ENCODE data around the gene STIM2.

The STIM2 gene

GRCh38 chr4:26978387-26979053 lies 117.9 kb downstream of the STIM2 start:
- no peak overlapping the region for H4K8ac ChIP-seq (ENCODE audit: low read depth, low read length)
- H3K79me2 ChIP-seq (ENCODE audit: control insufficient read depth, insufficient read depth, low read length, poor library complexity): no peaks in the 10 kb centered on the region
- no peak overlapping the region for H3K4me2 ChIP-seq (ENCODE audit: low read length)
- H2AK5ac ChIP-seq (ENCODE audit: low read length): no peak overlapping the region
- WGBS (ENCODE audit: extremely low coverage, insufficient coverage, insufficient read length): no CpG with 5 or more reads among the region's 2 CpGs
- no peak overlapping the region for H3K27ac ChIP-seq (ENCODE audit: low read depth, low read length)
- no peak overlapping the region for H2AFZ ChIP-seq (ENCODE audit: insufficient read depth, low read length, poor library complexity)
- no peak overlapping the region for H2BK120ac ChIP-seq (ENCODE audit: insufficient read depth, low read length, poor library complexity)
- no peak for DNase-seq
- H3K79me1 ChIP-seq (ENCODE audit: low read length): no peaks in the 10 kb centered on the region
- no peak overlapping the region for H4K91ac ChIP-seq (ENCODE audit: low read depth, low read length)
- H3K14ac ChIP-seq (ENCODE audit: low read length): no peak overlapping the region
- no peak overlapping the region for H2BK5ac ChIP-seq (ENCODE audit: low read depth, low read length, poor library complexity)
- H3K4me3 ChIP-seq (ENCODE audit: low read depth, low read length): no peak overlapping the region
- H3K4ac ChIP-seq (ENCODE audit: low read depth, low read length): no peak overlapping the region
- H3K18ac ChIP-seq (ENCODE audit: low read length): no peak overlapping the region
- no peak overlapping the region for H3K9ac ChIP-seq (ENCODE audit: low read length)
- H3K27me3 ChIP-seq (ENCODE audit: insufficient read depth, low read length): no peaks in the 10 kb centered on the region
- no peaks in the 10 kb centered on the region for H3K9me3 ChIP-seq (ENCODE audit: insufficient read depth, low read depth, low read length)
- no peaks in the 10 kb centered on the region for H3K36me3 ChIP-seq (ENCODE audit: control insufficient read depth in 1 of 2, insufficient read depth in 2 of 2, low read length in 2 of 2)
- H3K4me1 ChIP-seq (ENCODE audit: control insufficient read depth in 1 of 2, insufficient read depth in 2 of 2, low read length in 2 of 2): no peaks in the 10 kb centered on the region
- H3K23ac ChIP-seq (ENCODE audit: low read length): no peak overlapping the region
- H4K12ac ChIP-seq (ENCODE audit: low read depth, low read length): no peak overlapping the region
- no peak overlapping the region for H2BK12ac ChIP-seq (ENCODE audit: low read length)

- no peaks in the 10 kb centered on the region for H3K79me2 ChIP-seq (ENCODE audit: control insufficient read depth, insufficient read depth, low read length, poor library complexity)
- H4K91ac ChIP-seq (ENCODE audit: low read depth, low read length): no peak overlapping the region
- no peak overlapping the region for H2BK5ac ChIP-seq (ENCODE audit: low read depth, low read length, poor library complexity)
- no peaks in the 10 kb centered on the region for H3K79me1 ChIP-seq (ENCODE audit: low read length)
- H3K4me2 ChIP-seq (ENCODE audit: low read length): no peak overlapping the region
- peaks cover 3% of the 10 kb centered on the region in 2 experiments for H3K4me1 ChIP-seq (ENCODE audit: control insufficient read depth in 1 of 2, insufficient read depth in 2 of 2, low read length in 2 of 2)
- H3K18ac ChIP-seq (ENCODE audit: low read length): no peak overlapping the region
- H3K27ac ChIP-seq (ENCODE audit: low read depth, low read length): no peak overlapping the region
- no peak overlapping the region for H3K4me3 ChIP-seq (ENCODE audit: low read depth, low read length)
- H3K4ac ChIP-seq (ENCODE audit: low read depth, low read length): no peak overlapping the region
- H2BK120ac ChIP-seq (ENCODE audit: insufficient read depth, low read length, poor library complexity): no peak overlapping the region
- H4K12ac ChIP-seq (ENCODE audit: low read depth, low read length): no peak overlapping the region
- H3K9me3 ChIP-seq (ENCODE audit: insufficient read depth, low read depth, low read length): no peaks in the 10 kb centered on the region
- H3K27me3 ChIP-seq (ENCODE audit: insufficient read depth, low read length): no peaks in the 10 kb centered on the region
- no peak overlapping the region for H2AK5ac ChIP-seq (ENCODE audit: low read length)
- H4K8ac ChIP-seq (ENCODE audit: low read depth, low read length): no peak overlapping the region
- no peak overlapping the region for H2BK12ac ChIP-seq (ENCODE audit: low read length)
- WGBS (ENCODE audit: extremely low coverage, insufficient coverage, insufficient read length): no CpG with 5 or more reads among the region's 3 CpGs
- H3K9ac ChIP-seq (ENCODE audit: low read length): no peak overlapping the region
- no peaks in the 10 kb centered on the region for H3K36me3 ChIP-seq (ENCODE audit: control insufficient read depth in 1 of 2, insufficient read depth in 2 of 2, low read length in 2 of 2)
- no peak overlapping the region for H2AFZ ChIP-seq (ENCODE audit: insufficient read depth, low read length, poor library complexity)
- DNase-seq: no peak
- H3K23ac ChIP-seq (ENCODE audit: low read length): no peak overlapping the region
- no peak overlapping the region for H3K14ac ChIP-seq (ENCODE audit: low read length)
These were observed 124.3 kb downstream of the STIM2 start for GRCh38 chr4:26984896-26985295.

GRCh38 chr4:26985873-26986272 lies 125.2 kb downstream of the STIM2 start:
- no peak overlapping the region for H3K4me3 ChIP-seq (ENCODE audit: low read depth, low read length)
- no peak overlapping the region for H4K12ac ChIP-seq (ENCODE audit: low read depth, low read length)
- H2BK12ac ChIP-seq (ENCODE audit: low read length): no peak overlapping the region
- no peak overlapping the region for H3K4ac ChIP-seq (ENCODE audit: low read depth, low read length)
- H4K8ac ChIP-seq (ENCODE audit: low read depth, low read length): no peak overlapping the region
- H3K14ac ChIP-seq (ENCODE audit: low read length): no peak overlapping the region
- H3K27me3 ChIP-seq (ENCODE audit: insufficient read depth, low read length): no peaks in the 10 kb centered on the region
- no peak overlapping the region for H3K27ac ChIP-seq (ENCODE audit: low read depth, low read length)
- no peaks in the 10 kb centered on the region for H3K79me1 ChIP-seq (ENCODE audit: low read length)
- no peak overlapping the region for H3K9ac ChIP-seq (ENCODE audit: low read length)
- no peak overlapping the region for H4K91ac ChIP-seq (ENCODE audit: low read depth, low read length)
- H3K9me3 ChIP-seq (ENCODE audit: insufficient read depth, low read depth, low read length): no peaks in the 10 kb centered on the region
- WGBS (ENCODE audit: extremely low coverage, insufficient coverage, insufficient read length): no CpG with 5 or more reads among the region's 3 CpGs
- no peak overlapping the region for H3K18ac ChIP-seq (ENCODE audit: low read length)
- DNase-seq: no peak
- H3K36me3 ChIP-seq (ENCODE audit: control insufficient read depth in 1 of 2, insufficient read depth in 2 of 2, low read length in 2 of 2): no peaks in the 10 kb centered on the region
- H2AFZ ChIP-seq (ENCODE audit: insufficient read depth, low read length, poor library complexity): no peak overlapping the region
- no peak overlapping the region for H2BK5ac ChIP-seq (ENCODE audit: low read depth, low read length, poor library complexity)
- no peak overlapping the region for H2AK5ac ChIP-seq (ENCODE audit: low read length)
- no peak overlapping the region for H3K4me2 ChIP-seq (ENCODE audit: low read length)
- no peak overlapping the region for H3K23ac ChIP-seq (ENCODE audit: low read length)
- H3K79me2 ChIP-seq (ENCODE audit: control insufficient read depth, insufficient read depth, low read length, poor library complexity): no peaks in the 10 kb centered on the region
- H3K4me1 ChIP-seq (ENCODE audit: control insufficient read depth in 1 of 2, insufficient read depth in 2 of 2, low read length in 2 of 2): peaks cover 3% of the 10 kb centered on the region in 2 experiments
- H2BK120ac ChIP-seq (ENCODE audit: insufficient read depth, low read length, poor library complexity): no peak overlapping the region

GRCh38 chr4:26987191-26987590 lies 126.5 kb downstream of the STIM2 start:
- Histone ChIP-seq H3K27ac (ENCODE audit: low read depth, low read length) (no peak overlapping the region), H3K9me3 (ENCODE audit: insufficient read depth, low read depth, low read length) (no peaks in the 10 kb centered on the region), H2AFZ (ENCODE audit: insufficient read depth, low read length, poor library complexity) (no peak overlapping the region), H4K8ac (ENCODE audit: low read depth, low read length) (no peak overlapping the region), H3K4ac (ENCODE audit: low read depth, low read length) (peak overlapping the region; percentile 27), H3K18ac (ENCODE audit: low read length) (peak overlapping the region; percentile 46), H3K27me3 (ENCODE audit: insufficient read depth, low read length) (no peaks in the 10 kb centered on the region), H2BK5ac (ENCODE audit: low read depth, low read length, poor library complexity) (peak overlapping the region; percentile 43), H3K14ac (ENCODE audit: low read length) (peak overlapping the region; percentile 43), H2BK120ac (ENCODE audit: insufficient read depth, low read length, poor library complexity) (no peak overlapping the region), H3K36me3 (ENCODE audit: control insufficient read depth in 1 of 2, insufficient read depth in 2 of 2, low read length in 2 of 2) (no peaks in the 10 kb centered on the region), H4K91ac (ENCODE audit: low read depth, low read length) (no peak overlapping the region), H2AK5ac (ENCODE audit: low read length) (no peak overlapping the region), H2BK12ac (ENCODE audit: low read length) (peak overlapping the region; percentile 45), H3K23ac (ENCODE audit: low read length) (no peak overlapping the region), H4K12ac (ENCODE audit: low read depth, low read length) (no peak overlapping the region), H3K9ac (ENCODE audit: low read length) (no peak overlapping the region), H3K4me1 (ENCODE audit: control insufficient read depth in 1 of 2, insufficient read depth in 2 of 2, low read length in 2 of 2) (peaks cover 3% of the 10 kb centered on the region in 2 experiments), H3K4me2 (ENCODE audit: low read length) (no peak overlapping the region), H3K4me3 (ENCODE audit: low read depth, low read length) (no peak overlapping the region), H3K79me2 (ENCODE audit: control insufficient read depth, insufficient read depth, low read length, poor library complexity) (no peaks in the 10 kb centered on the region), H3K79me1 (ENCODE audit: low read length) (no peaks in the 10 kb centered on the region)
- no peak for DNase-seq
- 100% methylated on average over 1 of the region's 3 CpGs for WGBS (ENCODE audit: extremely low coverage, insufficient coverage, insufficient read length)
